ENCODE data around the gene CLRN1. TPM values are rescaled to one million over a fixed set of nuclear protein-coding genes. Genes with fewer than 3 reads are reported as not detected.

The CLRN1 gene
- polyA plus RNA-seq, 3 donors, result not detected

DNA sequence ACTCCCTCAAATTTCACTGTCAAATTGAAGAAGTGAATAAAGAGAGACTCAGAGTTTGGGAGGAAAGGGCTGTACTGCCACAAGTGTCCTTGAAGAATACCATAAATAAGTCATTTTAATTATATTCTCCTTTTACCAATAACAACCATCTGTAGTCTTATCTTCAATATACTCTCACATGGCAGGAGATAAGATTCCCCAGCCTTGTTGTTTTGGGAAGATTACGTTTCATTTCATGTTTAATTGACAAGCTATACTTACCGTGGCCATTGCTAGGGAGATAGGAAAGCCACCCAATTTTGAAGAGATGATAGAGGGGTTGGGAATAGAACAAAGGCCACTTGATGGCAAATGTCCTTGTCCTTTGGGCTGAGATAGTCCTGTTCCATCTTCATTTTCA, 69.5 kb downstream of the CLRN1 start:
- H3K27me3 Mint-ChIP-seq (ENCODE audit: low read depth in 3 of 3), result peaks cover 0 to 3% (median 1%) of the 10 kb centered on the region in 3 donors
- TF ChIP-seq, protein P1, sequence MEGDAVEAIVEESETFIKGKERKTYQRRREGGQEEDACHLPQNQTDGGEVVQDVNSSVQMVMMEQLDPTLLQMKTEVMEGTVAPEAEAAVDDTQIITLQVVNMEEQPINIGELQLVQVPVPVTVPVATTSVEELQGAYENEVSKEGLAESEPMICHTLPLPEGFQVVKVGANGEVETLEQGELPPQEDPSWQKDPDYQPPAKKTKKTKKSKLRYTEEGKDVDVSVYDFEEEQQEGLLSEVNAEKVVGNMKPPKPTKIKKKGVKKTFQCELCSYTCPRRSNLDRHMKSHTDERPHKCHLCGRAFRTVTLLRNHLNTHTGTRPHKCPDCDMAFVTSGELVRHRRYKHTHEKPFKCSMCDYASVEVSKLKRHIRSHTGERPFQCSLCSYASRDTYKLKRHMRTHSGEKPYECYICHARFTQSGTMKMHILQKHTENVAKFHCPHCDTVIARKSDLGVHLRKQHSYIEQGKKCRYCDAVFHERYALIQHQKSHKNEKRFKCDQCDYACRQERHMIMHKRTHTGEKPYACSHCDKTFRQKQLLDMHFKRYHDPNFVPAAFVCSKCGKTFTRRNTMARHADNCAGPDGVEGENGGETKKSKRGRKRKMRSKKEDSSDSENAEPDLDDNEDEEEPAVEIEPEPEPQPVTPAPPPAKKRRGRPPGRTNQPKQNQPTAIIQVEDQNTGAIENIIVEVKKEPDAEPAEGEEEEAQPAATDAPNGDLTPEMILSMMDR (IDR thresholded peaks at IDR 0.05), result no peak
- peaks cover 9 to 12% of the 10 kb centered on the region in 2 donors for H3K4me1 ChIP-seq (ENCODE audit: control insufficient read depth in 1 of 2, insufficient read depth in 2 of 2, low read length in 2 of 2)

DNA sequence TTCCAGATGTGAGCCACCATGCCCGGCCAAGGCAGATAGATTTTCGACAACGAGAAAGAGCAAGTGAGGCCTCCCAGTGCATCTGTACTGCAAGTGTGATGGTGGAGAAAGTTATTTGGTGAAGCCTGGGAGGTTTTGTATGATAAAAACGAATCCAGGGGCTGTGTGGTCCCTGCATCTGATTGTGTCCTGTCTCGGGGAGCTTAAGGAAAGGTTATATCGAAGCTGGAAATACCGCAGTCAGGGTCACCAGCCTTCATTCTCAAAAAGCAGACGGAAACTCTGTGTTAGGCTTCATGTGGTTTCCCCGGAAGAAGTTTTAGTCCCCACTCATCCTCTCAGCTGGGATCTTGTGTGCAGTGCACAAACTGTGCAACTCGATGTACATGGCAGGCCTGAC, 70.7 kb downstream of the CLRN1 start:
- intact Hi-C loops (cut with micrococcal nuclease), result no loop called here
- Mint-ChIP-seq H3K4me1 (peaks cover 18% of the 10 kb centered on the region), H3K9me3 (peaks cover 0 to 2% (median 0%) of the 10 kb centered on the region in 7 donors), H3K27me3 (ENCODE audit: low read depth in 3 of 3) (peaks cover 0 to 3% (median 0%) of the 10 kb centered on the region in 3 donors), H3K27ac (peak overlapping the region in 2 of 7 donors; percentile 12 to 26), H3K4me3 (no peak overlapping the region), H3K36me3 (no peaks in the 10 kb centered on the region)
- Histone ChIP-seq H3K9ac (ENCODE audit: insufficient read depth, low read length, poor library complexity, severe bottlenecking) (no peak overlapping the region), H3K9me3 (replicated peaks in 1 of 2; ENCODE audit: control insufficient read depth in 1 of 2, insufficient read depth in 1 of 2, low read length in 2 of 2) (no peaks in the 10 kb centered on the region), H3K4me1 (ENCODE audit: control insufficient read depth in 1 of 2, insufficient read depth in 2 of 2, low read length in 2 of 2) (peaks cover 9 to 12% of the 10 kb centered on the region in 2 donors), H4K20me1 (ENCODE audit: insufficient read depth, low read length) (no peaks in the 10 kb centered on the region), H3K79me2 (ENCODE audit: insufficient read depth, low read length) (no peaks in the 10 kb centered on the region), H3K27ac (ENCODE audit: low read depth in 1 of 2, low read length in 2 of 2) (no peak overlapping the region), H3K27me3 (ENCODE audit: control insufficient read depth in 2 of 2, insufficient read depth in 2 of 2, low read length in 2 of 2) (no peaks in the 10 kb centered on the region), H3K4me3 (replicated peaks in 1 of 3; ENCODE audit: low read depth in 2 of 3, low read length in 3 of 3) (no peak overlapping the region), H3K36me3 (replicated peaks in 1 of 2; ENCODE audit: control insufficient read depth in 1 of 2, insufficient read depth in 2 of 2, low read length in 2 of 2) (no peaks in the 10 kb centered on the region), H2AFZ (ENCODE audit: insufficient read depth, low read depth, low read length, poor library complexity, severe bottlenecking) (no peak overlapping the region), H3K4me2 (replicated peaks; ENCODE audit: extremely low read depth, low read length, poor library complexity, severe bottlenecking) (no peak overlapping the region)
- WGBS (ENCODE audit: insufficient coverage), result 95% methylated on average over 9 of the region's 10 CpGs
- TF ChIP-seq, protein P1 (IDR thresholded peaks at IDR 0.05), result no peak
- no peak for DNase-seq

More for the DNA sequence above, 69.5 kb downstream of the CLRN1 start:
- intact Hi-C loops (cut with micrococcal nuclease), result no loop called here
- Histone ChIP-seq H3K27ac (ENCODE audit: low read depth in 1 of 2, low read length in 2 of 2) (no peak overlapping the region), H3K27me3 (ENCODE audit: control insufficient read depth in 2 of 2, insufficient read depth in 2 of 2, low read length in 2 of 2) (no peaks in the 10 kb centered on the region), H2AFZ (ENCODE audit: insufficient read depth, low read depth, low read length, poor library complexity, severe bottlenecking) (no peak overlapping the region), H3K9ac (ENCODE audit: insufficient read depth, low read length, poor library complexity, severe bottlenecking) (no peak overlapping the region), H3K9me3 (replicated peaks in 1 of 2; ENCODE audit: control insufficient read depth in 1 of 2, insufficient read depth in 1 of 2, low read length in 2 of 2) (no peaks in the 10 kb centered on the region), H3K4me2 (replicated peaks; ENCODE audit: extremely low read depth, low read length, poor library complexity, severe bottlenecking) (no peak overlapping the region), H3K79me2 (ENCODE audit: insufficient read depth, low read length) (no peaks in the 10 kb centered on the region), H3K36me3 (replicated peaks in 1 of 2; ENCODE audit: control insufficient read depth in 1 of 2, insufficient read depth in 2 of 2, low read length in 2 of 2) (no peaks in the 10 kb centered on the region), H3K4me3 (replicated peaks in 1 of 3; ENCODE audit: low read depth in 2 of 3, low read length in 3 of 3) (no peak overlapping the region), H4K20me1 (ENCODE audit: insufficient read depth, low read length) (no peaks in the 10 kb centered on the region)
- Mint-ChIP-seq H3K36me3 (no peaks in the 10 kb centered on the region), H3K27ac (no peak overlapping the region), H3K9me3 (peaks cover 0 to 2% (median 0%) of the 10 kb centered on the region in 7 donors), H3K4me1 (peaks cover 18% of the 10 kb centered on the region), H3K4me3 (no peak overlapping the region)
- WGBS (ENCODE audit: insufficient coverage), result 100% methylated on average over 1 of the region's 2 CpGs
- no peak for DNase-seq
